Right lobe of liver (tissue), 6 donors: ENCODE measurements around the gene PPID. TPM values are rescaled to one million over a fixed set of nuclear protein-coding genes. Genes with fewer than 3 reads are reported as not detected.
A peak's percentile ranks its signal among the peaks of the same experiment; 100 is the strongest.

ENCODE experiments used
- ATAC-seq, 4 donors: fragments of 200-7000 bp; cut with Tn5 transposase; one replicate each; pipeline ENCODE4 v1.9.1; 2020; ENCODE audit warnings: mild to moderate bottlenecking in 4 of 4, moderate library complexity in 4 of 4
- DNase-seq, 3 donors: peaks; one replicate each; pipeline ENCODE4 v3.0.0-alpha.2; 2020
- H3K27ac ChIP-seq, 3 donors: fragments of 200-600 bp; one replicate each; pipeline ENCODE4 v1.8.0; 2022
- H3K27me3 ChIP-seq, 2 donors: fragments of 200-600 bp; one replicate each; pipeline ENCODE4 v1.8.0; 2022
- H3K36me3 ChIP-seq, 4 donors: fragments of 200-600 bp; sonication (generic) in 1 of 4; one replicate each; pipeline versions ENCODE4 v1.5.1 to v1.8.0; 2017 to 2022; ENCODE audit warnings: control low read depth in 1 of 4
- H3K4me1 ChIP-seq, 4 donors: fragments of 200-600 bp; sonication (generic) in 1 of 4; one replicate each; pipeline versions ENCODE4 v1.5.1 to v1.8.0; 2017 to 2022; ENCODE audit warnings: control low read depth in 1 of 4
- H3K4me3 ChIP-seq, 3 donors: fragments of 200-600 bp; one replicate each; pipeline ENCODE4 v1.8.0; 2022
- H3K9me3 ChIP-seq, 4 donors: fragments of 200-600 bp; sonication (generic) in 1 of 4; one replicate each; pipeline versions ENCODE4 v1.5.1 to v1.8.0; 2017 to 2022; ENCODE audit warnings: control low read depth in 1 of 4
- CTCF ChIP-seq, 4 donors: fragments of 200-600 bp in 3 of 4; fragments of 450-650 bp in 1 of 4; IDR thresholded peaks; one replicate each; pipeline versions ENCODE4 v1.5.1 to v1.8.0; 2016 to 2022; ENCODE audit warnings: antibody characterized with exemption in 4 of 4, mild to moderate bottlenecking in 2 of 4
- POLR2A ChIP-seq: fragments of 450-650 bp; IDR thresholded peaks from one replicate; pipeline ENCODE4 v1.6.1; 2017; ENCODE audit warnings: antibody characterized with exemption, mild to moderate bottlenecking
- WGBS: methylation state at CpG from one replicate; pipeline ENCODE4 v1.1.6; 2018; ENCODE audit warnings: low coverage, low lambda C conversion rate; ENCODE audit not compliant: insufficient coverage; ENCODE audit errors: missing lambda C conversion rate; 5-methylcytosine and 5-hydroxymethylcytosine counted together
- intact Hi-C, 2 donors: fragments of 100-400 bp; cut with DNase I; formaldehyde crosslinking; loops; one replicate each; pipeline versions ENCODE4 v1.11.2 to v1.14.1; 2022
- total RNA-seq, 6 experiments: library from RNA; depleted of rRNA in 2 of 6; stranded (reverse); fragments of >200 nt in 2 of 6; fragmentation: NEBNext Ultra II Directional in 3 of 6; extraction: Animal tissue kit (Norgen Biotek cat#: 25700) in 3 of 6; gene quantifications; one replicate each; pipeline versions ENCODE4 v1.1.0 to v1.2.4, GENCODE V29; 2016 to 2023
- donor health status: DM: no; HTN: yes; CAD: no.
- donor health status: DM: no; HTN: no; CAD: no.
- donor health status: DM: no; HTN: no; CAD: no.
- donor health status: DM: no; HTN: yes; CAD: no.
- donor health status: DM: no; HTN: yes; CAD: no.

PPID gene
- total RNA-seq, 6 experiments from 2014 or later: 12.6 to 31.4 (median 18.5) TPM

- intact Hi-C loops: no loop called here
These were observed 18.3 kb upstream of the PPID start for GRCh38 chr4:158741326-158742021.

GRCh38 chr4:158739600-158739999, 16.4 kb upstream of the PPID start:
- Histone ChIP-seq H3K4me3 (no peak overlapping the region), H3K9me3 (no peaks in the 10 kb centered on the region), H3K36me3 (no peaks in the 10 kb centered on the region), H3K27ac (no peak overlapping the region), H3K27me3 (no peaks in the 10 kb centered on the region), H3K4me1 (no peaks in the 10 kb centered on the region)
- WGBS: 100% methylated on average over 1 of the region's 2 CpGs
- ATAC-seq: no peak
- no peak for DNase-seq
- no peak for TF ChIP-seq CTCF (IDR thresholded peaks at IDR 0.05)
- TF ChIP-seq POLR2A: no peak
- intact Hi-C loops: no loop called here

More at GRCh38 chr4:158741326-158742021, 18.3 kb upstream of the PPID start:
- Histone ChIP-seq H3K27ac (no peak overlapping the region), H3K27me3 (no peaks in the 10 kb centered on the region), H3K9me3 (no peaks in the 10 kb centered on the region), H3K4me1 (no peaks in the 10 kb centered on the region), H3K4me3 (no peak overlapping the region), H3K36me3 (no peaks in the 10 kb centered on the region)
- WGBS: 92% methylated on average over 3 of the region's 3 CpGs
- ATAC-seq (no peak), DNase-seq (no peak)
- no peak for TF ChIP-seq POLR2A
- TF ChIP-seq CTCF (IDR thresholded peaks at IDR 0.05): no peak

GRCh38 chr4:158738866-158739265, 15.7 kb upstream of the PPID start:
- WGBS: 97% methylated on average over 2 of the region's 2 CpGs
- no peak for ATAC-seq

GRCh38 chr4:158729716-158730559, 6.7 kb upstream of the PPID start:
- DNase-seq (peak in 2 of 3 donors; percentile 45 to 67), ATAC-seq (peak; percentile 100)
- H3K4me3 ChIP-seq: no peak overlapping the region
- H3K27me3 ChIP-seq: no peaks in the 10 kb centered on the region
- no peaks in the 10 kb centered on the region for H3K9me3 ChIP-seq
- H3K36me3 ChIP-seq: no peaks in the 10 kb centered on the region
- no peak overlapping the region for H3K27ac ChIP-seq
- 15% methylated on average over 5 of the region's 5 CpGs for WGBS
- H3K4me1 ChIP-seq: no peaks in the 10 kb centered on the region
- TF ChIP-seq CTCF (IDR thresholded peaks at IDR 0.05) (peak; percentile 85 to 95 (median 89)), POLR2A (no peak)
- intact Hi-C loops: loop anchor here (5.0 to 10.0 kb wide), 2 partner anchors 115 to 117 kb away; no protein-coding TSS in a partner anchor

More at GRCh38 chr4:158738866-158739265, 15.7 kb upstream of the PPID start:
- H3K27ac ChIP-seq: no peak overlapping the region
- H3K9me3 ChIP-seq: no peaks in the 10 kb centered on the region
- H3K4me3 ChIP-seq: no peak overlapping the region
- TF ChIP-seq POLR2A: no peak
- no peaks in the 10 kb centered on the region for H3K27me3 ChIP-seq
- H3K36me3 ChIP-seq: no peaks in the 10 kb centered on the region
- no peaks in the 10 kb centered on the region for H3K4me1 ChIP-seq
- intact Hi-C loops: no loop called here
- no peak for DNase-seq

- intact Hi-C loops: loop anchor here in 1 of 2 donors (10.0 kb wide), 1 partner anchor 117 kb away; no protein-coding TSS in a partner anchor
- Histone ChIP-seq H3K9me3 (no peaks in the 10 kb centered on the region), H3K27ac (no peak overlapping the region), H3K4me1 (no peaks in the 10 kb centered on the region), H3K27me3 (no peaks in the 10 kb centered on the region), H3K4me3 (no peak overlapping the region), H3K36me3 (no peaks in the 10 kb centered on the region)
- no peak for TF ChIP-seq CTCF (IDR thresholded peaks at IDR 0.05)
- no peak for TF ChIP-seq POLR2A
- ATAC-seq (no peak), DNase-seq (no peak)
- 63% methylated on average over 1 of the region's 1 CpG for WGBS
These were observed 5.0 kb upstream of the PPID start for GRCh38 chr4:158728236-158728635.
